Activated CD4-positive, CD25-positive, alpha-beta regulatory T cell treated with anti-CD3 and anti-CD28 coated beads, Interleukin-2, amount 50 U/mL, for 72 hours (primary cell): ENCODE data around the gene CATSPERB.
"Not testable (repeated sequence)": the region's sequence is repeated elsewhere in the genome, so short reads cannot be mapped to it uniquely, and the experiment has no call there.

Experiments used
- DNase-seq: peaks from one replicate; pipeline ENCODE4 v3.0.0; 2021

CATSPERB gene

DNA sequence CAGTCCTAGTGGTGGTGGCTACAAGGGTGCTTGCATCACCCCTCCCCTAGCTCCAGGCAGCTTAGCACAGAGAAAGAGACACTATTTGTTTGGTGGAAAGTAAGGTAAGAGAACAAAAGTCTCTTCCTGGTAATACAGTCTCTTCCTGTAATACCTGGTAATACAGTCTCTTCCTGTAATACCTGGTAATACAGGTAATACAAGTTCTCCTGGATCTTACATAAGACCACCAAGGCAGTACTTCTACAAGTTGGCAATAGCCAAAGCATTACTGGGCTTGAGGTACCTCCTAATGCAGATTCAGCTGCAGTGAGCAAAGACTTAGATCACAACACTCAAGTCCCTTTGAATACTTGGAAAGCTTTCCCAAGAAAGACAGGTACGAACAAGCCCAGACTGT, 77.0 kb downstream of the CATSPERB start:
- DNase-seq, result no peak

DNA sequence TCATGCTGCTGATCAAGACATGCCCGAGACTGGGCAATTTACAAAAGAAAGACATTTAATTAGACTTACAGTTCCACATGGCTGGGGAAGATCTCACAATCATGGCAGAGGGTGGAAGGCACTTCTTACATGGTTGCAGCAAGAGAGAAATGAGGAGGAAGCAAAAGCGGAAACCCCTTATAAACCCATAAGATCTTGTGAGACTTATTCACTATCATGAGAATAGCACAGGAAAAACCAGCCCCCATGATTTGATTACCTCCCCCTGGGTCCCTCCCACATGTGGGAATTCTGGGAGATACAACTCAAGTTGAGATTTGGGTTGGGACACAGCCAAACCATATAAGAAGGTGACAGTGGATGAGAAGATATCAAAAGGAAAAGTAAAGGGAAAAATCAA, 78.4 kb downstream of the CATSPERB start:
- no peak for DNase-seq

DNA sequence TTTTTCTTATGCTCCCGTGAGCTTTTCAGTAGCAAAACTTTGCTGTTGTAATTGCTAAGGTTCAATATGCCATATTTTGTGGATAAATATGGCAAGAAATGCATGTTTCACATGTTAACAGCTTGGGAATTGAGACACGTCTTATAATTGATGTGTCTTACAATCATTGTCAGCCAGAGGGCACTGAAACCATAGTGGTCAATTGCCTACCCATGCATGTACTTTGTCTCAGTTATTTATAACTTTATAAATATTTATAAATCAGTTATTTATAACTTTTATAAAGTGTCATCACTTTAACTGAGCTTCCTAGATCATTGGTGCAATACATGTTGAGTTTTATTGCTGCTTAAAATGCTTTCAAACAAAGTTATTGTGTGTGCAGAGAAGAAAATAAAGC, 82.0 kb downstream of the CATSPERB start:
- no peak for DNase-seq

DNA sequence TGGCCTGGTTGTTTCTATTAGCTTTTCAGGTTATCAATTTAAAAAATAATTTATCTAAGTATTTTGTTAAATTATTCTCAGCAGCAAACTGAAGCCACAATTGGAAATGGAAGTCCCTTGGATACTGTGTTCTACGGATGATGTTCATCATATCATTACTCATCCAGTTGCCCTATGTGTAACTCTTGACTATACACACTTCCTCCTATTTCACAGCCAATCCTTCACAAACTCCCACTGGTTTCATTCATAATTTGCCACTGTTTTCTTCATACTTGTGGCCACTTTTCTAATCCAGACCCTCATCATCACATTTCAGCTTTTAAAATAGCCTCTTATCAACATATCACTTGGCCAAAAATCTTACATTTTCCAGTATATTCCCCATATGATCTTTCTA, 84.0 kb downstream of the CATSPERB start:
- no peak for DNase-seq

DNA sequence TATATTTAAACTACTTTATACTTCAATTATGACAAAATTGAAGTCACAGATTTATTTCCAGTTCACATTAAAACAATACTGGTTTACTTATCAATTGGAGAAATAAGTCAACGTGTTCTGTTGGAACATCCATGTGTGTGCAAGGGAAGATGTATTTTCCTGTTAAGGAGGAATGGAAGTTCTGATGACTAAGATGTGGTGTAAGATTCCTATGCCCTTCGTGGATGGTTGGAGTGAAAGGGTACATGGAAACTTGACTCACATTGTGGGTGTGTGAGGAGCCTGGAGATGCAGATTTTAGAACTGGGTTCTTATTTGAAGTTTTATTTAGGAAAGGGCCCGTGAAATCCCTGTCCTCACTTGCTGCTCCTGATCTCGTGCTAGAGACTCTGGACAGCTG, 95.3 kb downstream of the CATSPERB start:
- no peak for DNase-seq

DNA sequence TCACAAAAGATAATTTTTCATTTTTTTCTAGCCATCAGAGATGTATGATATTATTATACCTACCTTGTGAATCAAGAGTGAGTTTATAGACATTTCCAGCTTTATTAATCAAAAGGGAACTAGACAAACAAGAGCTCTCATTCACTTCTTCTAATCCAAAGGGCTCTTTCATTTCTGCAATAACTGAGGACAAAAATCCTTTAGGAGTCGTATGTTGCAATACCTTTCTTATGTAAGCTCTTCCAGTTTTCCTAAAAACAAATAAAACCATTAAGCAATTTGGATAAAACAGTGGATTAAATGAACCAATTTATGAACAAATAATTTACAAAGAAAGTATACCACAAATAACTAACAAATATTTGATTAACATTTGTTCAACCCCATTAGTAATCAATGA, 107.1 kb downstream of the CATSPERB start:
- DNase-seq, result no peak

DNA sequence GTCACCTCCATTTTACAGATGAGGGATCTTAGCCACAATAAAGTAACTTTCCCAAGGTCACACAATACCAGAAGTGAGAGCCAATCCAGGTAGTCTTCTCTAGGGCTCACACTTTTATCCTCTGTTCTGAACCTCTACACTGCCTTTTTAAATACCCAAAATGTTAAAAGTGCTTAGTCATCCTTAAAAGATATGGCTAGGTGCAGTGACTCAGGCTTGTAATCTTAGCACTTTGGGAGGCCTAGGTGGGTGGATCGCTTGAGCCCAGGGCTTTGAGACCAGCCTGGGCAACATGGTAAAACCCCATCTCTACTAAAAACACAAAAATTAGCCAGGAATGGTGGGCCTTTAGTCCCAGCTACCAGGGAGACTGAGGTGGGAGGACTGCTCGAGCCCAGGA, 117.7 kb downstream of the CATSPERB start:
- no peak for DNase-seq

DNA sequence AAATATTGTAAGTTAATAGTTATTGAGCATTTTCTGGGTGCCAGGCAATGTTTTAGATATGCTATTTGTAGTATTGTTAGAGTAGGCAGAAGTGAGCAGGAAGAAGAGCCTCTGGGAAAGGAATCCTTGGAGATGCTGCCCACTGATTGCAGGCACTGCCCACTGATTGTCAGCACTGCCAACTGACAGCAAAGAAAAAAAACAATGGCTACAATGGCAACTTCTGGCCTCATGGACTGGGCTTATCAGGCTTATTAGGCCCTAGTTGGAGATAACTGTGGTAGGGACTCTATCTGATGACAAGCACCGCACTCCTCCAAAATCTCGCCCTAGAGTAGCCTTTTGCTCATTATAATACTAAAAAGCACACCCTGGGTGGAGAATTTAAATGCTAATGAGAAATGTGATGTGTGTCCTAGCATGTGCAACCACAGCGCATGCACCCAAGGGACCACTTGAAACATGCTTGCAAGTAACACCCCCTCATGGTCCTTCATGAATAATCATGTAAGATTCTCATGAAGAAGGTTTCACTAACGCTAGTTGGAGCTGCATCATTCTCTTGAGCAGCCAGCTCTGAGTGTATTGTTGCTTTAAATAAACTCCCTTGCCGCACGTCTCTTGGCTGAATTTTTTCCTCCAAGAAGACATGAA, 118.3 kb downstream of the CATSPERB start:
- DNase-seq, result no peak

DNA sequence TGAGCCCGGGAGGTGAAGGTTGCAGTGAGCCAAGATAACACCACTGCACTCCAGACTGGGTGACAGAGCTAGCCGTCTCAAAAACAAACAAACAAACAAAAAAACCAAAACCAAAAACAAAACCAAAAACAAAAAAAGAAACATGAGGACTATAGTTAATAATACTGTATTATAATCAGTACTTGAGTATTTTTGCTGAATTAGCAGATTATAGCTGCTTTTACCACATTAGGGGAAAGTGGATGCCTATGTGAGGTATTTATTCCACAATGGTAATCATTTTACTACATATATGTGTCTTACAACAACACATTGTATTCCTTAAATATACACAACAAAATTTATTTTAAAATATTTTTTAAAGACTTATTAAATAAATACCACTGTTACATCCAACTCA, 120.4 kb downstream of the CATSPERB start:
- DNase-seq, result no peak

DNA sequence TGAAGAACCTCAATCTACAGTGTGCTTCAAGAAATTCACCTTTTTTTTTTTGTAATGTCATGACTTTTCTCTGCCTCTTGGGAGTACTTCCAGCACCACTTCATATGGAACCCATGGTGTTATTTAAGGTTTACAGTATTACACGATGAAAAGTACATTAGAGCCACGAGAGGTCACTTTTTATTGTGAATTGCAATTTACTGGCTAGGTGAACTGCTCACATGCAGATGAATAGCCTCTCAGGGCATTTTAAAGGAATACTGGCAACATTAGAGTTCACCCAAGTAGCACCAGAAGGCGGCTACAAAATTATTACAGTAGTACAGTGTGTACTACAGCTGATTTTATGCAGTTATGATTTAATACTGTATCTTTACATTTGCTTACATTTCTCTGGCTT, 122.7 kb downstream of the CATSPERB start:
- no peak for DNase-seq

DNA sequence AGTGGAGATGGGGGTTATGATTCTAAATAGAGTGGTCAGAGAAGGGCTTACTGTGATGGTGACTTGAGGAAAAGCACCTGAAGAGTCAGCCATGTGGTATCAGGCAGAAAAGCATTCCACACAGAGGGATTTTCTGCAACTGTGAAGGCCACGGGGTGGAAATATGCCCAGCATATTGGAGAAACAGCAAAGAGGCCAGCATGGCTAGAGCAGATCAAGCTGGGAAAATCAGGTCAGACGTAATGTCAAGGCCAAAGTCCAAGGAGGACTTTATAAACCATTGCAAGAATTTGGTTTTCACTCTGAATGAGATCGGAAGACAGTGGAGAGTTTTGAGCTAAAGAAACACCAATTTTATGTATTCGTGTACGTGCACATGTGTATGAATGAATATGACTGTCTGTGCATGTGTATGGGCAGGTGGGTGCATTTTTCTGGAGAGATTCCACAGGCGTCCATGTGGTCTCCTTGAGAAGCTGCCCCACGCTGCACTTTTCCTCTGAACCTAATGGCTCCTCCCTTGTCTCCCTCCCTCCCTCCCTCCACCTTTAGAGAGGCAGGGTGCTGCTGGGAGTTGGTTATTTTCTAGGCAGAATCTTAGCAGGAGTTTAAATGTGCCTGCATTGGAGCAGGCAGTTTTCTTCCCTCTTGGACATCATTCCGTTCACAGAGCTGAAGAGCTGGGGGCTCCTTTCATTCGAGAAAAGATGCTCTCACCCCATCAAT, 124.4 kb downstream of the CATSPERB start:
- no peak for DNase-seq

DNA sequence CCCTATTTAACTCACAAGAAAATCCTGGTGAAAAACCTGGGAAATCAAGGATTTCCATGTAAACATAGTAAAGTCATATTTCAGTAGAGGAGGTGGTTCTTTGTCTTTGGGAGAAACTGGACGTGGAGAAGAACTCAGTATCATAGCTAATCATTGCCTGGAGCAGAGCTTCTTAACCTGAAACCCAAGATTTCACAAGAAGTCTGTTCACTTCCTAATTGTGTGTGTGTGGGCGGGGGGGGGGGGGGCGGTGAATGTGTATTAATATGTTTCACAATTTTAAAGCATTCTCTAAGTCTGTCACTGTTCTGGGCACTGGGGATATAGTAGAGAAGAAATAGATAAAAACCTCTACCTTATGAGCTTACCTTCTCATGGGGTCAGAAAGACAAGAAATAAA, 125.0 kb downstream of the CATSPERB start:
- no peak for DNase-seq

DNA sequence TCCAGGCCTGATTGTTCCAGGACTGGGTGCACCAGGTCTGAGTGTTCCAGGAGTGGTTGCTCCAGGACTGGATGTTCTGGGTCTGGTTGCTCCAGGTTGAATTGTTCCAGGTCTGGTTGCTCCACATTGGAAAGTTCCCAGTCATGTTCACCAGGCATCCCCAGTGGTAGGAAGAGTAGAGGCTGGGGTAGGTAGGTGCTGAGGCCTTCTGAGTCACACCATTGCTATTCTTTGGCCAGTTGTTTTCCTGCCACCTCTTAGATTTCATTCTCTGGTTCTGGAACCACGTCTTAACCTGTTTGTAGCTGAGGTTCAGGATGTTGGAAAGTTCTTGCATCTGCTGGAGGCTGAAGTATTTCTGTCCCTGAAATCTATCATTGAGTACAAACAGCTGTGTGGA, 127.3 kb downstream of the CATSPERB start:
- not testable (repeated sequence) for DNase-seq

DNA sequence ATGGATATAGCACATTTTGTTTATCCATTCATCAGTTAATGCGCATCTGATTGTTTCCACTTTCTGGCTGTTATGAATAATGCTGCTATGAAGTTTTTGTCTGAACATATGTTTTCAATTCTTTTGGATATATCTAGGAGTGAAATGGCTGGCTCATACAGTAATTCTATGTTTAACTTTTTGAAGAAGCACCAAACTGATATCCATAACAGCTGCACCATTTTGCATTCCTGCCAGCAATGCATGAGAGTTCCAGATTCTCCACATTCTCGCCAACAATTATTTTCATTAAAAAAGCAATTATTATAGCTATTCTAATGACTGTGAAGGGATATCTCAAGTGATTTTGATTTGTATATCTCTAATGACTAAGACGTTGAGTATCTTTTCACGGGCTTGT, 131.9 kb downstream of the CATSPERB start:
- DNase-seq, result no peak

DNA sequence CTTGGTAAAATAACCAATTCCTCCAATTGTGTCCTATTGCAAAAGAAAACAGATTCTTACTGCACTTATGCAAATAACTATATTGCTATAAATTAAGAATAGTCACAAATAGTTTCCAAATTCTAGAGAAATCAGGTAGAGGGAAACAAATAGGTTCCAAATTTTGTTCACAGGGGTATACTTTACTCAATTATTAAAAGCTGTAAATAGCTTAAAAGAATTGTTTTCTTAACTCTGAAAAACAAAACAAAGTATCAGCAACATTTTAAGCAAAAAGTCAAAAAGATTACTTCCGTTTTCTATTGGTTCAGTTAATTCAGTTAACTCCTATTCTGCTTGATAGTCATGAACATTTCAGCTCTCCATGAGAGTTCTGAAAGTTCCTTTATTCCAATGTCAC, 136.2 kb downstream of the CATSPERB start:
- no peak for DNase-seq

DNA sequence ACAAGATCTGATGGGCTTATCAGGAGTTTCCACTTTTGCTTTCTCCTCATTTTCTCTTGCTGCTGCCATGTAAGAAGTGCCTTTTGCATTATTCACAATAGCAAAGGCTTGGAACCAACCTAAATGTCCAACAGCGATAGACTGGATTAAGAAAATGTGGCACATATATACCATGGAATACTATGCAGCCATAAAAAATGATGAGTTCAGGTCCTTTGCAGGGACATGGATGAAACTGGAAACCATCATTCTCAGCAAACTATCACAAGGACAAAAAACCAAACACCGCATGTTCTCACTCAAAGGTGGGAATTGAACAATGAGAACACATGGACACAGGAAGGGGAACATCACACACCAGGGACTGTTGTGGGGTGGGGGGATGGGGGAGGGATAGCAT, 137.9 kb downstream of the CATSPERB start:
- not testable (repeated sequence) for DNase-seq

DNA sequence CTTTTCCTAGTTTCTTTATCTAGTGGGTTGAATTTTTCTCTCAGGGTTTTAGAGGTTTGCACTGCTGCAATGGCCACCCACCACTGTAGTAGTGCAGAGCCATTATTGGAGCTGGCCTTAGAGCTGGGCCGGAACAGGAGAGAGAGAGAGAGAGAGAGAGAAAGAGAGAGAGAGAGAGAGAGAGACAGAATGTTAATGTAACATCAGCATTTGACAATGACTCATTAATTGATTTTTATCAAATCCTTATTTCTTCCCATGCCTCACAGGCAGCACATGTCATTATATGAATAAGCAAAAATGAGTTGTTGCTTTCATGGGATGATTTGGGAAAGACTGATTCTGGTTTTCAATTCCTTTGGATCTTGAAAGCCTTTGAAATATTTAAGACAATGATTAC, 145.5 kb downstream of the CATSPERB start:
- no peak for DNase-seq

DNA sequence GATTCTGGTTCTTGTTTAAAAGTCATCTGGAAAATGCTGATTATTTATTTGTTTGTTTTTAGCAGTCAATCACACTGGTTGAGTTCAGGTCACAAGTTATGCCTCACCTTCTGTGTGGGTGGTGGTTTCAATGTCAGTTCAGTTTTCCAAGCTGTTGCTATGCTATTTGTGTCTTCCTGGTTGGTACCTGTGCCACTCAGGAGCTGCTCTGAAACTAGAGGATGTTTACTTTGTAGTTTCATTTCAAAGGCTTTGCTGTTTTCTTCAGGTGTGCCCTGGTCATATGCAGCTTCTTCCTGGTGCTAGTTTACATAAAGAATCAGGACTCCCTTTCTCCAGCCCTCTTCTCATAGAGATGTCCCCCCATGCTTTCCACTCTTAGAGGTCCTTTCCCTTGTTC, 146.0 kb downstream of the CATSPERB start:
- DNase-seq, result no peak

DNA sequence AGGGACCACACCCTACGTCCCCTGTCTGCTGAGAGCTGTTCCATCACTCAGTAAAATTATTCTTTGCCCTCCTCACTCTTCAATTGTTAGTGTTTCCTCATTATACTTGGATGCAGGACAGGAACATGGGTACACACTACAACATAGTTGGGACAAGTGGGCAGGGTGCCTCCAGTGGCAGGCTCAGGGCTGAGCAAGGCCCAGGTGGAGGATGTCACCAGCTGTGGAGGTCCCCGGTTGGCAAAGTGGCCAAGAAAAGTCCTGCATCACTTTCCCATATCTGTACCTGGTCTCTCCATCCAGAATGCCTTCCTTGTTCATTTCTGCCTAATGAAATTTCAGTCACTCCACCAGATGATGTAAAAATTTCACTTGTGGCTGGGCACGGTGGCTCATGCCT, 149.1 kb downstream of the CATSPERB start:
- DNase-seq, result no peak

DNA sequence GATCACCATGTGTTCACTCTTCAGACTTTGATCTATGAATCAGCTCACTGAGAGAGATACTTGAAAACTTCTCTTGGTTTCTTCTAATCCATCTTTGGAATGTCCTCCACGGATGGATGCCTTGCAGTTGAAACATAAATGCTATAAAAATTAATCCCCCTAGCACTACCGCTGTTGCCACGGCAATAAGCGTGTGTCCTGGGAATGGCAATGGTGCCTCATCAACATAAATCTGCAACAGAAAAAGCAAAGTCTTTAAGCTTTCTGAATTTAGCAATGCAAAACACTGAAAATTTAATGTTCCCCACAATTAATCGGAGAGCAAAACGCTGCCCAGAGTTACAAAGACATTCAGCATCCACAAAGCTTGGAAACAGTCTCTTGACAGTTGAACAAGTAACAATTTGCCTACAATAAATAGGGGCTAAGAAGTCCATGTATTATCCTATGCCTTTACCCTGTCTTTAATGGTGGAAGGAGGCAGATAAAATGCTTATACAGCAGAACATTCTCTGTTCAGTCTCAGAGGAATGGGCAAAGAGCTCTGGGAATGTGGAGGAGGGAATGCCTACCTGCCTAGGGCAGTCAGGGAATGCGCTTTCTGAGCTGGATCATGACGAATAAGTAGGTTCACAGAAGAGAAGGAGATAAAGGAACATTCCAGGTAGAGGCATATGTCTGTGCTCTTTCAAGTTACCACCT, 150.9 kb downstream of the CATSPERB start:
- DNase-seq, result no peak

DNA sequence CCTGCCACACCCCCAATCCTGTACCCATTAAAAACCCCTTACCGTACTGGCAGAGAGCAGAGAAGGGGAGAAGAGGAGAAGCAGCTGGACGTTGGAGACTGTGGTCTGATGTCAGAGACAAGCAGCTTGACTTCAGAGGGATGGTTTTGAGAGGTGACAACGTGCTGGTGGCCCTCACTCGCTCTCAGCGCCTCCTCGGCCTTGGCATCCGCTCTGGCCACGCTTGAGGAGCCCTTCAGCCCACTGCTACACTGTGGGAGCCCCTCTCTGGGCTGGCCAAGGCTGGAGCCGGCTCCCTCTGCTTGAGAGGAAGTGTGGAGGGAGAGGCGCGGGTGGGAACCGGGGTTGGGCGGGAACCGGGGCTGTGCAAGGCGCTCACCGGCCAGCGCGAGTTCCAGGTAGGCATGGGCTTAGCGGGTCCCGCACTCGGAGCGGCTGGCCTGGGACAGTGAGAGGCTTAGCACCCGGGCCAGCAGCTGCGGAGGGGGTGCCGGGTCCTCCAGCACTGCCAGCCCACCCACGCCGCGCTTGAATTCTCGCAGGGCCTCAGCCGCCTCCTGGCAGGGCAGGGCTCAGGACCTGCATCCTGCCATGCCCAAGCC, 154.2 kb downstream of the CATSPERB start:
- no peak for DNase-seq

DNA sequence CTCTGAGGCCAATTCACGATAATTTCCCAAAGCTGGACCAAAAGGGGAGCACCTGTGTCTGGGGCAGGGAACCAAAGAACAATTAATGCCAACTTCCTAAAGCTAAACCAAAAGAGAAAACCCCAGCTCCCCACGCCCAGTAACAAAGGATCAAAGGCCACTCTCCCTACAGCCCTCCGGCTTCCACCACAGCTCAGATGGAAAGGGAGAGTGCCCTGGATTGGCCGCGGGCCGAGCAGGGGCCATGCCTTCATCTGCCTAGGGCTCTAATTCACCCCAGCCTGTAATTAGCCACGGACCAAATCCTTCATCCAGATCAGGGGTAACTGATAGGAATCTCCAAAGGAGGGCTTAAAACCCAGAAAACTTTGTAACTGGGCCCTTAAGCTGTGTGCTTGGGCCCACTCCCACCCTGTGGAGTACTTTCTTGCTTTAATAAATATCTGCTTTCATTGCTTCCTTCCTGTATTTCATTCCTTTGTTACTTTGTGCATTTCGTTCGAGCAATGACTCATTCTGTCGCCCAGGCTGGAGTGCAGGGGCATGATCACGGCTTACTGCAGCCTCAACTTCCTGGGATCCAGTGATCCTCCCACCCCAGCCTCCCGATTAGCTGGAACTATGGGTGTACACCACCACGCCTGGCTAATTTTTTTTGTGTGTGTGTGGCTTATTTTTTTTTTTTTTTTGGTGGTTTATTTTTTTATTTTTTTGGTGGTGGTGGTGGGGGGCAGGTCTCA, 156.2 kb downstream of the CATSPERB start:
- no peak for DNase-seq
